Peyer's patch (tissue), 4 donors: ENCODE measurements around the gene LRRC28. TPM values are rescaled to one million over a fixed set of nuclear protein-coding genes. Genes with fewer than 3 reads are reported as not detected.

ENCODE experiments used
- DNase-seq, 3 donors: peaks; one replicate each; pipeline ENCODE4 v3.0.0-alpha.2; 2017 to 2019
- H3K27ac ChIP-seq, 4 donors: fragments of 200-600 bp; sonication (generic); one replicate each; pipeline ENCODE4 v1.5.1; 2016 to 2019
- H3K27me3 ChIP-seq, 2 donors: fragments of 200-600 bp; sonication (generic); one replicate each; pipeline ENCODE4 v1.5.1; 2019
- H3K36me3 ChIP-seq, 3 donors: fragments of 200-600 bp; sonication (generic); one replicate each; pipeline ENCODE4 v1.5.1; 2016 to 2019
- H3K4me1 ChIP-seq, 4 donors: fragments of 200-600 bp; sonication (generic); one replicate each; pipeline ENCODE4 v1.5.1; 2016 to 2019
- H3K4me3 ChIP-seq, 4 donors: fragments of 200-600 bp; sonication (generic); 1 replicate in 3 of 4; 2 replicates in 1 of 4; pipeline ENCODE4 v1.5.1; 2016 to 2019; ENCODE audit warnings: mild to moderate bottlenecking in 1 of 4
- H3K9me3 ChIP-seq, 4 donors: fragments of 200-600 bp; sonication (generic); one replicate each; pipeline ENCODE4 v1.5.1; 2016 to 2019; ENCODE audit warnings: mild to moderate bottlenecking in 1 of 4
- POLR2A ChIP-seq, 2 donors: fragments of 450-650 bp; IDR thresholded peaks; one replicate each; pipeline ENCODE4 v1.5.1; 2017; ENCODE audit warnings: antibody characterized with exemption in 2 of 2, mild to moderate bottlenecking in 2 of 2, moderate library complexity in 2 of 2
- total RNA-seq, 4 donors: library from RNA; depleted of rRNA; stranded (reverse); fragments of >200 nt; gene quantifications; one replicate each; pipeline ENCODE4 v1.1.0, GENCODE V29; 2016
- TF ChIP-seq, protein P1 (sequence below), 6 experiments: fragments of 450-650 bp in 4 of 6; fragments of 200-600 bp in 2 of 6; sonication (generic) in 1 of 6; IDR thresholded peaks; one replicate each; pipeline ENCODE4 v1.5.1; 2017 to 2019; ENCODE audit warnings: antibody characterized with exemption in 6 of 6, mild to moderate bottlenecking in 3 of 6, moderate library complexity in 1 of 6

Gene LRRC28
- total RNA-seq, 4 donors from 2014 or later, result 62.7 to 197 (median 157) TPM

DNA sequence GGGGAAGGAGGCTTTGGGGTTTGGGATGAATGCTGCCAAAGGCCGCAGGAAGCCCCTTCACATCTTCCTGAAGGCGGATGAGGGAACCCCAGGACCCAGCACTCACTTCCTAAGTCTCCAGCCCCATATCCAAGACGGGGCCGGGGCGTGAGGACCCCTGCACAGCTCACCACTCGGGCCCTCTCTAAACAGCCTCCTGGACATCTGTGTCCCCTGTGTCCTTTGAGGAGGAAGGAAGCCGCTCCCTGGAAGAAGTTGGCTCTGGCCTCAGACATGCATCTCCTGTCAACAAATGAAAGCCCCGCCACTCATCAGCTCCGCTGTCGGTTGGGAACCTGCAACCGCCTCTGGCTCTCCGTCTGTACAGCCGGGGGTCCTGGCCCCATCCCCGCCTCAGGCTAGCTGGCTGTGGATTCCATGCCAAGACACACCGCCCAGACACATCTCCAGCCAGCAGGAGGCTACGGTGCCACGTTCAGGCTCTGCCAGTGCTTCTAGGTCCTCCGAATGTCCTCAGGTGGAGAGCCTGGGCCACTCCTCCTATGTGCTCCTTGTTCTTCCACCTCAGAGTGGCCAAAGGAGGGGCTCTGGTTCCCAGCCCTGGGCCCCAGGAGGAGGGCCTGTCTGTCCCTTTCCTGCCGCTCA lies 174.5 kb downstream of the LRRC28 start:
- no peaks in the 10 kb centered on the region for H3K36me3 ChIP-seq
- H3K4me1 ChIP-seq, result peaks cover 0 to 6% (median 2%) of the 10 kb centered on the region in 4 donors
- no peak for TF ChIP-seq POLR2A (IDR thresholded peaks at IDR 0.05)
- TF ChIP-seq, protein P1, sequence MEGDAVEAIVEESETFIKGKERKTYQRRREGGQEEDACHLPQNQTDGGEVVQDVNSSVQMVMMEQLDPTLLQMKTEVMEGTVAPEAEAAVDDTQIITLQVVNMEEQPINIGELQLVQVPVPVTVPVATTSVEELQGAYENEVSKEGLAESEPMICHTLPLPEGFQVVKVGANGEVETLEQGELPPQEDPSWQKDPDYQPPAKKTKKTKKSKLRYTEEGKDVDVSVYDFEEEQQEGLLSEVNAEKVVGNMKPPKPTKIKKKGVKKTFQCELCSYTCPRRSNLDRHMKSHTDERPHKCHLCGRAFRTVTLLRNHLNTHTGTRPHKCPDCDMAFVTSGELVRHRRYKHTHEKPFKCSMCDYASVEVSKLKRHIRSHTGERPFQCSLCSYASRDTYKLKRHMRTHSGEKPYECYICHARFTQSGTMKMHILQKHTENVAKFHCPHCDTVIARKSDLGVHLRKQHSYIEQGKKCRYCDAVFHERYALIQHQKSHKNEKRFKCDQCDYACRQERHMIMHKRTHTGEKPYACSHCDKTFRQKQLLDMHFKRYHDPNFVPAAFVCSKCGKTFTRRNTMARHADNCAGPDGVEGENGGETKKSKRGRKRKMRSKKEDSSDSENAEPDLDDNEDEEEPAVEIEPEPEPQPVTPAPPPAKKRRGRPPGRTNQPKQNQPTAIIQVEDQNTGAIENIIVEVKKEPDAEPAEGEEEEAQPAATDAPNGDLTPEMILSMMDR (IDR thresholded peaks at IDR 0.05), result no peak
- peak overlapping the region in 2 of 4 donors; percentile 44 to 70 for H3K27ac ChIP-seq
- peak in 2 of 3 donors; percentile 44 to 45 for DNase-seq
- no peaks in the 10 kb centered on the region for H3K9me3 ChIP-seq
- H3K4me3 ChIP-seq, result no peak overlapping the region
- H3K27me3 ChIP-seq, result no peaks in the 10 kb centered on the region

DNA sequence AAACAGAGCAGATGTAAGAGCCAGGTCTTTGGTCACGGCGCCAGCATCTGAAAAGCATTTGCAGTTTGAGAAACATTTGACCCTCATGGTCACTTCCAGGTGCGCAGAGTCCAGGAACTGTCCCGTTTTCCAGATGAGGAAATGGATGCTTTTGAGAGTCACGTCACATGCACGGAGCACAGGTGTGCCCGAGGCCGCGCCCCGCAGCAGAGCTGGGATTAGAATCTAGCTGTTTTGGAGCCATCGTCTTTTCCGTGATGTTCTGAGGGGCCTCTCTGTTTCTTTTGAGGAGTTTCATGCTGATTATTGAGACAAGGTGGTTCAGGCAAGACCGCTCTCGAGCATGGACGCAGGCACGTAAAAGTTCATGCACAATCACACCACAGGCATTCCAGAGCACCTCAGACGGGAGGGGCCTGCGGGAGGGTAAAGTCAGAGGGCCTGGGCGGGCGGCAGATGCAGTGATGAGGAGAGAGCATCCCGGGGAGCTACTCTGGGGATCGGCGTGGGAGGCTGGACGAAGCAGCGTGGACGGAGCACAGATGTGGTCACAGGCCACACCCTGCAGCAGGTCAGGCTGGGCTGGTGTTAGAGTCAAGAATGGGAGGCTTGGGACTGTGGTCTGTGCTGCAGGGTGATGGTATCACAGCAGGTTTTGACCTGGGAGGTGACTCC lies 175.3 kb downstream of the LRRC28 start:
- H3K4me3 ChIP-seq, result no peak overlapping the region
- no peaks in the 10 kb centered on the region for H3K27me3 ChIP-seq
- peak overlapping the region in 1 of 4 donors; percentile 70 for H3K27ac ChIP-seq
- H3K4me1 ChIP-seq, result peaks cover 0 to 6% (median 2%) of the 10 kb centered on the region in 4 donors
- no peak for TF ChIP-seq POLR2A (IDR thresholded peaks at IDR 0.05)
- TF ChIP-seq, protein P1 (IDR thresholded peaks at IDR 0.05), result no peak
- no peaks in the 10 kb centered on the region for H3K36me3 ChIP-seq
- no peaks in the 10 kb centered on the region for H3K9me3 ChIP-seq
- DNase-seq, result peak in 2 of 3 donors; percentile 32 to 38

- peak in 2 of 3 donors; percentile 10 to 21 for DNase-seq
Measured at GRCh38 chr15:99427210-99427609, 175.9 kb downstream of the LRRC28 start.

DNA sequence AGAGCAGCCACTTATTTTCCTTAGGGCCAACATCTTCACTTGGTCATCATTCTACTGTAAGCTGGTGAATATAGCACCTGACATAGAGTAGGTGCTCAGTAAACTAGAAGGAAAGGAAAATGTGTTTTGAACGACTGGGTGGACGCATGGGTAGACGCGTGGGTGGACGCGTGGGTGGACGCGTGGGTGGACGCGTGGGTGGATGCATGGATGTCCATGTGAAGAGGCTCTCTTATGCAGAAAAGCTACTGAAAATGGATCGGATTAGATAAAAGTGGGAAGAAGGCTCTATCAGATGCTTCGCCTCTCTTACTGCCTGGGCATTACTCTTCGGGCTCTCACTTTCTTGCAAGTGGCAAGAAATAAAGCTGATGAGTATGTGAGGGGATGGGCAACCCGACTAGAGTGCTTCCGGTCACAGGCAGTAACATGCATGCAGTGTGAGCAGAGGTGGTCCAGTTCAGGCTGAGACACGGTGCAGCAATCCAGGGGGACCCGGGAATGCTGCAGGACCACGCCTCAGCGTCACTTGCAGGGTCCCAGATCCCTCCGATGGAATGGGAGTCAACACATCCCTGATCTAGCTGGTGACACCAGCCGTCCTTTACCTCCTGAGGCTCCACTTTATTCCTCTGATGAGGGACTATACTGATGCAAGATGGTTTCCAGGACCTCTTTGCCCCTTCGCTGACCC lies 176.5 kb downstream of the LRRC28 start:
- DNase-seq, result peak in 2 of 3 donors; percentile 18 to 39
- Histone ChIP-seq H3K27ac (no peak overlapping the region), H3K36me3 (no peaks in the 10 kb centered on the region), H3K4me3 (no peak overlapping the region), H3K9me3 (no peaks in the 10 kb centered on the region), H3K4me1 (peaks cover 0 to 12% (median 3%) of the 10 kb centered on the region in 4 donors), H3K27me3 (no peaks in the 10 kb centered on the region)
- TF ChIP-seq, protein P1 (IDR thresholded peaks at IDR 0.05), result no peak
- no peak for TF ChIP-seq POLR2A (IDR thresholded peaks at IDR 0.05)

More at GRCh38 chr15:99427210-99427609, 175.9 kb downstream of the LRRC28 start:
- H3K27me3 ChIP-seq, result no peaks in the 10 kb centered on the region
- H3K27ac ChIP-seq, result no peak overlapping the region
- peaks cover 0 to 6% (median 3%) of the 10 kb centered on the region in 4 donors for H3K4me1 ChIP-seq
- TF ChIP-seq, protein P1 (IDR thresholded peaks at IDR 0.05), result no peak
- TF ChIP-seq POLR2A (IDR thresholded peaks at IDR 0.05), result no peak
- no peak overlapping the region for H3K4me3 ChIP-seq
- no peaks in the 10 kb centered on the region for H3K9me3 ChIP-seq
- H3K36me3 ChIP-seq, result no peaks in the 10 kb centered on the region

GRCh38 chr15:99429681-99430081 lies 178.4 kb downstream of the LRRC28 start:
- Histone ChIP-seq H3K27ac (no peak overlapping the region), H3K4me3 (no peak overlapping the region), H3K4me1 (peaks cover 0 to 24% (median 13%) of the 10 kb centered on the region in 4 donors), H3K9me3 (no peaks in the 10 kb centered on the region), H3K27me3 (no peaks in the 10 kb centered on the region), H3K36me3 (no peaks in the 10 kb centered on the region)
- no peak for TF ChIP-seq POLR2A (IDR thresholded peaks at IDR 0.05)
- TF ChIP-seq, protein P1 (IDR thresholded peaks at IDR 0.05), result no peak
- DNase-seq, result peak in 2 of 3 donors; percentile 13 to 29
